Panc1 (cell line): ENCODE data around the gene CYTH2.

Experiments used
- CTCF ChIP-seq: fragments of 450-650 bp; IDR thresholded peaks from 2 replicates; pipeline ENCODE4 v1.5.1; 2017; ENCODE audit warnings: mild to moderate bottlenecking
- POLR2AphosphoS5 ChIP-seq: IDR thresholded peaks from 2 replicates; pipeline ENCODE4 v1.6.1; 2012; ENCODE audit warnings: mild to moderate bottlenecking, low read depth, low read length, moderate library complexity

GRCh38 chr19:48458016-48458415 lies 11.2 kb upstream of the CYTH2 start:
- TF ChIP-seq POLR2AphosphoS5 = no peak
- TF ChIP-seq CTCF = no peak
